OCI-LY7 (cell line): Measurements from ENCODE around the gene PHF13. TPM values are rescaled to one million over a fixed set of nuclear protein-coding genes. Genes with fewer than 3 reads are reported as not detected.

ENCODE experiments used
- BruUV-seq: library from RNA; stranded (reverse); fragments of 400-500 nt; replicated peaks from 2 replicates; lab custom pipeline; 2021; lab: Mats Ljungman, UMichigan
- CTCF ChIA-PET: fragments of 300-600 bp; sonication (Branson Sonifier 250); formaldehyde crosslinking; loops from one replicate; lab custom pipeline; 2022; ENCODE audit warnings: antibody characterized with exemption; ENCODE audit not compliant: unreplicated experiment; lab: Charles Lee
- POLR2A ChIA-PET: fragments of 300-600 bp; sonication (Branson Sonifier 250); formaldehyde crosslinking; loops from one replicate; lab custom pipeline; 2022; ENCODE audit warnings: antibody characterized with exemption; lab: Charles Lee
- DNase-seq: peaks from one replicate; pipeline ENCODE4 v3.0.0-alpha.2; 2015; ENCODE audit warnings: low spot score
- H2AFZ ChIP-seq: fragments of 200-600 bp; sonication (generic), shearing (Covaris generic); 2 replicates; pipeline ENCODE4 v1.6.1; 2014; ENCODE audit warnings: mild to moderate bottlenecking, antibody characterized with exemption, low read length, moderate library complexity
- H3K27ac ChIP-seq: fragments of 200-600 bp; sonication (generic); 2 replicates; pipeline ENCODE4 v1.5.1; 2014; ENCODE audit warnings: mixed run types, low read depth, mild to moderate bottlenecking, moderate library complexity, low read length, inconsistent platforms; ENCODE audit not compliant: poor library complexity, severe bottlenecking
- H3K36me3 ChIP-seq: fragments of 200-600 bp; sonication (generic); 2 replicates; pipeline ENCODE4 v1.6.1; 2014; ENCODE audit warnings: mild to moderate bottlenecking, antibody characterized with exemption, low read length, moderate library complexity, mixed read lengths; ENCODE audit not compliant: insufficient read depth
- H3K4me1 ChIP-seq: fragments of 200-600 bp; sonication (generic); 2 replicates; pipeline ENCODE4 v1.5.1; 2014; ENCODE audit warnings: mild to moderate bottlenecking, low read length; ENCODE audit not compliant: insufficient read depth, poor library complexity, severe bottlenecking
- H3K4me2 ChIP-seq: fragments of 200-600 bp; sonication (generic); 2 replicates; pipeline ENCODE4 v1.6.1; 2014; ENCODE audit warnings: mild to moderate bottlenecking, low read length
- H3K4me3 ChIP-seq: fragments of 200-600 bp; sonication (generic); 2 replicates; pipeline ENCODE4 v1.5.1; 2014; ENCODE audit warnings: mild to moderate bottlenecking, low read depth, low read length; ENCODE audit not compliant: poor library complexity, severe bottlenecking
- H3K79me2 ChIP-seq: fragments of 200-600 bp; sonication (generic); 2 replicates; pipeline ENCODE4 v1.6.1; 2016; ENCODE audit warnings: low read depth, mild to moderate bottlenecking, low read length, moderate library complexity, mixed read lengths; ENCODE audit not compliant: insufficient read depth
- H3K9me2 ChIP-seq: fragments of 200-600 bp; sonication (generic); 2 replicates; pipeline ENCODE4 v1.6.1; 2016; ENCODE audit warnings: mild to moderate bottlenecking, low read length, mixed read lengths; ENCODE audit not compliant: insufficient read depth
- H3K9me3 ChIP-seq: fragments of 200-600 bp; sonication (generic); 2 replicates; pipeline ENCODE4 v1.6.1; 2014; ENCODE audit warnings: mild to moderate bottlenecking, mixed run types, low read length, mixed read lengths
- H4K20me1 ChIP-seq: fragments of 200-600 bp; sonication (generic); 2 replicates; pipeline ENCODE4 v1.6.1; 2014; ENCODE audit warnings: mild to moderate bottlenecking, antibody characterized with exemption, low read length, moderate library complexity, mixed read lengths; ENCODE audit not compliant: insufficient read depth
- EZH2phosphoT487 ChIP-seq: fragments of 200-600 bp; sonication (generic); IDR thresholded peaks from 2 replicates; pipeline ENCODE4 v1.6.1; 2018; ENCODE audit warnings: low read depth, borderline replicate concordance, mild to moderate bottlenecking, mixed run types, antibody characterized with exemption, low read length, moderate library complexity, mixed read lengths
- intact Hi-C: fragments of 100-400 bp; cut with micrococcal nuclease; formaldehyde crosslinking; loops from one replicate; pipeline ENCODE4 v1.10.0; 2022; ENCODE audit not compliant: unreplicated experiment
- total RNA-seq, 2 experiments: library from RNA; depleted of rRNA in 1 of 2; stranded (reverse); fragments of >200 nt in 1 of 2; shearing (Covaris generic) in 1 of 2; gene quantifications; 2 replicates each; pipeline ENCODE4 v1.2.3, GENCODE V29; 2014 to 2022
- TF ChIP-seq, protein P1 (sequence below): fragments of 200-600 bp; sonication (generic); conservative IDR thresholded peaks from 2 replicates; pipeline ENCODE4 v1.5.1; 2014; ENCODE audit warnings: mild to moderate bottlenecking, antibody characterized with exemption, low read length, moderate library complexity, mixed read lengths

PHF13 gene
- total RNA-seq, 2 experiments from 2014 or later: 5.3 to 14.7 TPM

DNA sequence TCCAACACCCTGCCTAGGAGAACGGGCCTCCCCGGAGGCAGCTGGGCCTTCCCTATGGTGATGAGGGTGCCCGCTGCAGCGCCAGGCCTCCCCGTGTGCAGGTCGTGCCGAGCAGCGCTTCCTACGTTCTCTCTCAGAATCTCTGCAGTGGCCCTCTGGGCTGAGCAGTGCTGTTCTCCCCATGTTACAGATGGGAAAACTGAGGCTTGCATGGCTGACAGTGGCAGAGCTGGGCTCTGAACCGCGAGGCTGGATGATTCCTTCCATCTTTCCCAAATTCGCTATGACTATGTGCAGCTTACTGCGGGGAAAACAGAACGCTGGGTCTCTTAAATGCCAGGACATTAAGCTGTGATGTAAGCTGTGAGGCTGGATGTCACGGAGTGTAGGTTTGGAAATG lies 19.7 kb upstream of the PHF13 start:
- Histone ChIP-seq H4K20me1 (no peaks in the 10 kb centered on the region), H3K9me3 (no peaks in the 10 kb centered on the region), H3K27ac (no peak overlapping the region), H3K4me3 (no peak overlapping the region), H2AFZ (no peak overlapping the region), H3K4me2 (no peak overlapping the region), H3K4me1 (no peaks in the 10 kb centered on the region), H3K79me2 (no peaks in the 10 kb centered on the region), H3K36me3 (peaks cover 53% of the 10 kb centered on the region), H3K9me2 (no peaks in the 10 kb centered on the region)
- BruUV-seq: no TSS peak
- ChIA-PET POLR2A (no interaction called here), CTCF (no interaction called here)
- TF ChIP-seq EZH2phosphoT487: no peak
- TF ChIP-seq, protein P1, sequence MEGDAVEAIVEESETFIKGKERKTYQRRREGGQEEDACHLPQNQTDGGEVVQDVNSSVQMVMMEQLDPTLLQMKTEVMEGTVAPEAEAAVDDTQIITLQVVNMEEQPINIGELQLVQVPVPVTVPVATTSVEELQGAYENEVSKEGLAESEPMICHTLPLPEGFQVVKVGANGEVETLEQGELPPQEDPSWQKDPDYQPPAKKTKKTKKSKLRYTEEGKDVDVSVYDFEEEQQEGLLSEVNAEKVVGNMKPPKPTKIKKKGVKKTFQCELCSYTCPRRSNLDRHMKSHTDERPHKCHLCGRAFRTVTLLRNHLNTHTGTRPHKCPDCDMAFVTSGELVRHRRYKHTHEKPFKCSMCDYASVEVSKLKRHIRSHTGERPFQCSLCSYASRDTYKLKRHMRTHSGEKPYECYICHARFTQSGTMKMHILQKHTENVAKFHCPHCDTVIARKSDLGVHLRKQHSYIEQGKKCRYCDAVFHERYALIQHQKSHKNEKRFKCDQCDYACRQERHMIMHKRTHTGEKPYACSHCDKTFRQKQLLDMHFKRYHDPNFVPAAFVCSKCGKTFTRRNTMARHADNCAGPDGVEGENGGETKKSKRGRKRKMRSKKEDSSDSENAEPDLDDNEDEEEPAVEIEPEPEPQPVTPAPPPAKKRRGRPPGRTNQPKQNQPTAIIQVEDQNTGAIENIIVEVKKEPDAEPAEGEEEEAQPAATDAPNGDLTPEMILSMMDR: no peak
- intact Hi-C loops: no loop called here
- DNase-seq: no peak

DNA sequence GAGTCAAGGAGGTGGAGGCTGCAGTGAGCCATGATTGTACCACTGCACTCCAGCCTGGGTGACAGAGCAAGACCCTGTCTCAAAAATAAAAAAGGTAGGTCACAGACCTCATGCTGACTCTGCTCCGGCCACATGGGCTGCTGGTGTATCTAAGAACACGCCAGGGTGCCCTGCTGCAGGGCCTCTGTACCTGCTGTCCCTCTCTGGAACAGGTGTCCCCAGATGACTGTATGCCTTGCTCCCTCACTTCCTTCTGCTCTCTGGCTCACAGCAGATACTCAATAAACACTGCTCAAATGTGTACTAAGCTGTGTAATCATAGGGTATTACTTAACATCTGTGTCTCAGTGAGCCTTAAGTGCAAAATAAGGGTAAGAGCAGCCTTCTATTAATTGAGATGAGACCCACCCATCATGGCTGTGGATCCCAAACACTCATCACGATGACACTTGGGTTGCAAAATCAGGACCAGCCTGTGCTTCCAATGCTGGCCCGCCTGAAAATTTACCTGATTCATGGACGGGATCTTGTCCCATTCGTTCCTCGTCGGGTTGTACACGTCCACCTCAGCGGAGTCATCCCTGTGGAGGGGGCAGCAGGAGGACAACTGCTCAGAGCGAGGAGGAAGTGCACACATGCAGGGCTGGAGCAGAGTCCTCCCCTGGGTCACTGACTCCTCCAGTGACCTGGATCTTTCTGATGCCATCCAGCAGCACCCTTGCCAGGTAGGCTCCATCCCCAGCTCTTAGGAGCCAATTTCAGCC lies 18.4 kb upstream of the PHF13 start:
- Histone ChIP-seq H3K4me3 (no peak overlapping the region), H3K9me3 (no peaks in the 10 kb centered on the region), H3K4me1 (peaks cover 10% of the 10 kb centered on the region), H4K20me1 (no peaks in the 10 kb centered on the region), H2AFZ (no peak overlapping the region), H3K27ac (no peak overlapping the region), H3K4me2 (no peak overlapping the region), H3K79me2 (no peaks in the 10 kb centered on the region), H3K36me3 (peaks cover 44% of the 10 kb centered on the region), H3K9me2 (no peaks in the 10 kb centered on the region)
- no peak for DNase-seq
- ChIA-PET CTCF (no interaction called here), POLR2A (no interaction called here)
- no TSS peak for BruUV-seq
- intact Hi-C loops: no loop called here
- TF ChIP-seq, protein P1: no peak
- no peak for TF ChIP-seq EZH2phosphoT487

DNA sequence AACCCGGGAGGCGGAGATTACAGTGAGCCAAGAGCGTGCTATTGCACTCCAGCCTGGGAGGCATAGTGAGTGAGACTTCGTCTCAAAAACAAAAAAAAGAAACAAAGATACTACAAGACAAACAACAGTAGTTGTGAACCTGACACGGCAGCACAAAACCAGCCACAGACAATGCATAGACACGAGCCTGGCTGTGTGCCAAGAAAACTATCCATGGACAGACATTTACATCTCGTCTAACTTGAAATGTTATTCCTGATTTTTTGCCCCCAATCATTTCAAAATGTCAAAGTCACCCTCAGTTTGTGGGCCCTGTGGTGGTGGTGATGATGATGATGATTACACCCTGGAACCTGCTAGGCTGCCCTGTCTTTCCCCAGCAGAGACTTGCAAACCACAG lies 17.2 kb upstream of the PHF13 start:
- peaks cover 36% of the 10 kb centered on the region; the same call in 1 of the 2 replicates for H3K36me3 ChIP-seq
- POLR2A ChIA-PET: no interaction called here
- H2AFZ ChIP-seq: no peak overlapping the region
- peaks cover 22% of the 10 kb centered on the region for H3K4me1 ChIP-seq
- no peaks in the 10 kb centered on the region for H3K9me3 ChIP-seq
- no peaks in the 10 kb centered on the region for H3K9me2 ChIP-seq
- no peaks in the 10 kb centered on the region for H3K79me2 ChIP-seq
- H3K4me2 ChIP-seq: no peak overlapping the region
- H4K20me1 ChIP-seq: no peaks in the 10 kb centered on the region
- CTCF ChIA-PET: no interaction called here
- no peak overlapping the region for H3K27ac ChIP-seq
- H3K4me3 ChIP-seq: no peak overlapping the region
- no peak for TF ChIP-seq EZH2phosphoT487
- TF ChIP-seq, protein P1: no peak
- DNase-seq: no peak
- intact Hi-C loops: no loop called here
- no TSS peak for BruUV-seq
